HL-60 (cell line): ENCODE results near the gene CYP1A1.
"Not testable (repeated sequence)": the region's sequence is repeated elsewhere in the genome, so short reads cannot be mapped to it uniquely, and the experiment has no call there.

ENCODE experiments used
- DNase-seq, 2 experiments: peaks; one replicate each; pipeline ENCODE4 v3.0.0-alpha.2; 2010 to 2020; ENCODE audit warnings: low read depth in 1 of 2, low spot score in 1 of 2
- H3K27ac ChIP-seq: fragments of 250-450 bp; sonication (Bioruptor Pico); replicated peaks from 2 replicates; pipeline ENCODE4 v1.5.1; 2020; ENCODE audit warnings: mild to moderate bottlenecking, moderate library complexity
- H3K27me3 ChIP-seq: fragments of 250-450 bp; sonication (Bioruptor Pico); 2 replicates; pipeline ENCODE4 v1.5.1; 2021; ENCODE audit warnings: mild to moderate bottlenecking, moderate library complexity; ENCODE audit not compliant: insufficient read depth, poor library complexity, severe bottlenecking
- H3K4me3 ChIP-seq: replicated peaks from 2 replicates; pipeline ENCODE4 v1.5.1; 2011; ENCODE audit warnings: mild to moderate bottlenecking, control low read depth, low read length; ENCODE audit not compliant: insufficient read depth
- CTCF ChIP-seq: IDR thresholded peaks from one replicate; pipeline ENCODE4 v1.5.1; 2011; ENCODE audit warnings: low read length, control low read depth, inconsistent platforms; ENCODE audit not compliant: insufficient read depth
- GABPA ChIP-seq: IDR thresholded peaks from 2 replicates; pipeline ENCODE4 v1.6.1; 2012; ENCODE audit warnings: low read depth
- POLR2AphosphoS5 ChIP-seq: IDR thresholded peaks from 2 replicates; pipeline ENCODE4 v1.6.1; 2012; ENCODE audit warnings: low read depth
- REST ChIP-seq: IDR thresholded peaks from 2 replicates; pipeline ENCODE4 v1.6.1; 2012; ENCODE audit warnings: low read depth; ENCODE audit not compliant: insufficient replicate concordance
- SPI1 ChIP-seq: IDR thresholded peaks from 2 replicates; pipeline ENCODE4 v1.6.1; 2012; ENCODE audit warnings: low read depth, mild to moderate bottlenecking, borderline replicate concordance

Gene CYP1A1

GRCh38 chr15:74748322-74748946 lies 23.1 kb upstream of the CYP1A1 start, which contains the start of gene CYP1A2:
Gene CYP1A2, plus strand, starts transcription at chr15:74748845. Its CDS starts 894 bp downstream, at chr15:74749739.
- TF ChIP-seq REST (no peak), CTCF (no peak), SPI1 (no peak), GABPA (no peak), POLR2AphosphoS5 (no peak)
- DNase-seq = no peak
- H3K4me3 ChIP-seq = no peak within 1 kb of the TSS
- no peak within 1 kb of the TSS for H3K27ac ChIP-seq
- H3K27me3 ChIP-seq = no peaks in the 10 kb centered on the region

- no peak for DNase-seq
- Histone ChIP-seq H3K27me3 (no peaks in the 10 kb centered on the region), H3K4me3 (no peak overlapping the region), H3K27ac (no peak overlapping the region)
- TF ChIP-seq REST = no peak
- no peak for TF ChIP-seq POLR2AphosphoS5
- TF ChIP-seq GABPA = no peak
- no peak for TF ChIP-seq CTCF
These were observed 21.1 kb upstream of the CYP1A1 start for GRCh38 chr15:74746389-74746788.

GRCh38 chr15:74742422-74742821 lies 17.1 kb upstream of the CYP1A1 start:
- no peak for DNase-seq
- H3K27me3 ChIP-seq = no peaks in the 10 kb centered on the region
- TF ChIP-seq GABPA = no peak
- no peak for TF ChIP-seq POLR2AphosphoS5
- no peak for TF ChIP-seq REST
- no peak for TF ChIP-seq CTCF
- no peak for TF ChIP-seq SPI1
- no peak overlapping the region for H3K27ac ChIP-seq
- H3K4me3 ChIP-seq = no peak overlapping the region

GRCh38 chr15:74738239-74738638 lies 12.9 kb upstream of the CYP1A1 start:
- not testable (repeated sequence) for DNase-seq, H3K27ac ChIP-seq, H3K27me3 ChIP-seq, H3K4me3 ChIP-seq
